Hindlimb muscle (tissue), 1 donor: ENCODE measurements around the gene CNOT11. TPM values are rescaled to one million over a fixed set of nuclear protein-coding genes. Genes with fewer than 3 reads are reported as not detected.
"Not testable (repeated sequence)": the region's sequence is repeated elsewhere in the genome, so short reads cannot be mapped to it uniquely, and the experiment has no call there.

ENCODE experiments used
- DNase-seq: peaks from one replicate; pipeline ENCODE4 v3.0.0-alpha.2; 2013
- polyA plus RNA-seq: library from polyadenylated mRNA; unstranded; fragments of 120-200 nt; gene quantifications from one replicate; pipeline ENCODE4 v1.2.1, GENCODE V29; 2013; ENCODE audit not compliant: insufficient read length

The CNOT11 gene
- polyA plus RNA-seq, 1 donor = 30.0 TPM

GRCh38 chr2:101310090-101310833 lies 57.6 kb downstream of the CNOT11 start:
- no peak for DNase-seq

- no peak for DNase-seq
These were observed 58.4 kb downstream of the CNOT11 start for GRCh38 chr2:101310834-101311695.

- no peak for DNase-seq
These were observed 59.0 kb downstream of the CNOT11 start for GRCh38 chr2:101311696-101312017.

- not testable (repeated sequence) for DNase-seq
These were observed 63.9 kb downstream of the CNOT11 start for GRCh38 chr2:101316568-101316967.

Other genes starting within 250 kb of the CNOT11 start
- gene TBC1D8, start 101.5 kb upstream of the CNOT11 start, polyA plus RNA-seq = 30.2 TPM
- gene RNF149, start 55.8 kb downstream of the CNOT11 start, polyA plus RNA-seq = 34.8 TPM
- 6.7 TPM for gene CREG2, start 134.6 kb downstream of the CNOT11 start, polyA plus RNA-seq
- gene RFX8, start 222.2 kb downstream of the CNOT11 start, polyA plus RNA-seq = 1.9 TPM